ENCODE measurements around the gene FAM124A. TPM values are rescaled to one million over a fixed set of nuclear protein-coding genes. Genes with fewer than 3 reads are reported as not detected.

FAM124A gene
- total and polyA plus RNA-seq, 2 donors (not counting 3 experiments of a cell fraction or from before 2014, with no cell fraction given) = 3.8 to 9.9 TPM

GRCh38 chr13:51331354-51331861 lies 109.2 kb downstream of the FAM124A start:
- Histone ChIP-seq H3K9me1 (replicated peaks; ENCODE audit: control insufficient read depth, extremely low read depth, insufficient read depth, low read length) (no peaks in the 10 kb centered on the region), H2AFZ (ENCODE audit: low read depth, low read length) (no peak overlapping the region), H3K9me3 (replicated peaks; ENCODE audit: control insufficient read depth, insufficient read depth, low read length) (no peaks in the 10 kb centered on the region), H3K79me2 (ENCODE audit: control insufficient read depth, insufficient read depth, low read length) (no peaks in the 10 kb centered on the region), H3K4me3 (replicated peaks in 1 of 3; ENCODE audit: insufficient read depth in 1 of 3, low read depth in 1 of 3, low read length in 3 of 3) (no peak overlapping the region), H3K4me1 (ENCODE audit: control insufficient read depth, extremely low read depth, insufficient read depth, low read length) (no peaks in the 10 kb centered on the region), H3K9ac (replicated peaks; ENCODE audit: extremely low read depth, insufficient read depth, low read length) (no peak overlapping the region), H3K4me2 (ENCODE audit: insufficient read depth, low read length) (no peak overlapping the region), H3K27me3 (ENCODE audit: control insufficient read depth in 2 of 2, insufficient read depth in 2 of 2, low read length in 2 of 2) (peaks cover 0 to 3% of the 10 kb centered on the region in 2 experiments), H3K36me3 (ENCODE audit: control insufficient read depth in 2 of 2, extremely low read depth in 1 of 2, insufficient read depth in 2 of 2, low read length in 2 of 2) (no peaks in the 10 kb centered on the region), H3K27ac (ENCODE audit: insufficient read depth, low read depth, low read length) (no peak overlapping the region), H4K20me1 (replicated peaks; ENCODE audit: control insufficient read depth, extremely low read depth, insufficient read depth, low read length) (no peaks in the 10 kb centered on the region)
- TF ChIP-seq FOS (IDR thresholded peaks at IDR 0.05; ENCODE audit: borderline replicate concordance, insufficient read depth, low read length) (no peak), MAX (IDR thresholded peaks at IDR 0.05; ENCODE audit: insufficient read depth, insufficient read length) (no peak), POLR2A (IDR thresholded peaks at IDR 0.05; ENCODE audit: low read depth, low read length) (no peak), MYC (IDR thresholded peaks at IDR 0.05; ENCODE audit: low read depth, low read length) (no peak), CTCF (IDR thresholded peaks at IDR 0.05; ENCODE audit: extremely low read depth in 1 of 2, insufficient read depth in 1 of 2, low read depth in 1 of 2, low read length in 2 of 2) (no peak), EZH2 (IDR thresholded peaks at IDR 0.05; ENCODE audit: borderline replicate concordance, low read depth, low read length, severe bottlenecking) (no peak), POLR2AphosphoS5 (IDR thresholded peaks at IDR 0.05; ENCODE audit: insufficient read depth, low read depth, low read length) (no peak), JUN (IDR thresholded peaks at IDR 0.05; ENCODE audit: borderline replicate concordance, insufficient read depth, insufficient read length, low read depth) (no peak), GATA2 (IDR thresholded peaks at IDR 0.05; ENCODE audit: insufficient read depth, insufficient read length, low read depth, low read length) (no peak)
- dilution Hi-C loops (cut with MboI; ENCODE audit: extremely low pct_ligation_motif_present, low sequenced_read_pairs) (no loop called here), intact Hi-C loops (cut with micrococcal nuclease) (no loop called here)
- FAIRE-seq (no peak), DNase-seq (ENCODE audit: low read depth, low spot score) (no peak)
- ChIA-PET POLR2A (no interaction called here), CTCF (interaction anchor here (0.6 to 1.6 kb wide), 3 partner anchors 45 to 206 kb away, joined by 3 to 4 read pairs (median 4); no protein-coding TSS in a partner anchor)
- BruUV-seq (replicated peaks) = no TSS peak

Data from endothelial cell of umbilical vein (primary cell).